Gastroesophageal sphincter (tissue), 4 donors: ENCODE data around the gene EMILIN3. TPM values are rescaled to one million over a fixed set of nuclear protein-coding genes. Genes with fewer than 3 reads are reported as not detected.

Source experiments
- ATAC-seq: fragments of 150-250 bp; one replicate; pipeline ENCODE4 v1.9.1; 2016; ENCODE audit warnings: mild to moderate bottlenecking, moderate library complexity
- H3K27ac ChIP-seq, 4 donors: fragments of 200-600 bp; sonication (generic) in 3 of 4; 1 replicate in 3 of 4; 2 replicates in 1 of 4; pipeline ENCODE4 v1.5.1; 2016 to 2019
- H3K27me3 ChIP-seq: fragments of 200-600 bp; sonication (generic); one replicate; pipeline ENCODE4 v1.5.1; 2019
- H3K36me3 ChIP-seq, 2 donors: fragments of 200-600 bp; sonication (generic); one replicate each; pipeline ENCODE4 v1.5.1; 2019; ENCODE audit warnings: control low read depth in 1 of 2
- H3K4me1 ChIP-seq, 3 donors: fragments of 200-600 bp; sonication (generic); 1 replicate in 2 of 3; 2 replicates in 1 of 3; pipeline ENCODE4 v1.5.1; 2016 to 2019; ENCODE audit warnings: control low read depth in 2 of 3
- H3K4me3 ChIP-seq, 2 donors: fragments of 200-600 bp; sonication (generic); one replicate each; pipeline ENCODE4 v1.5.1; 2019; ENCODE audit warnings: mild to moderate bottlenecking in 1 of 2, moderate library complexity in 1 of 2
- H3K9me3 ChIP-seq, 3 donors: fragments of 200-600 bp; sonication (generic); one replicate each; pipeline ENCODE4 v1.5.1; 2017 to 2019; ENCODE audit warnings: control low read depth in 2 of 3
- CTCF ChIP-seq, 4 experiments: fragments of 200-600 bp in 2 of 4; fragments of 450-650 bp in 2 of 4; sonication (generic) in 1 of 4; IDR thresholded peaks; one replicate each; pipeline ENCODE4 v1.5.1; 2017 to 2019; ENCODE audit warnings: antibody characterized with exemption in 4 of 4, mild to moderate bottlenecking in 2 of 4, moderate library complexity in 2 of 4
- EP300 ChIP-seq: sonication (generic); formaldehyde crosslinking; IDR thresholded peaks from one replicate; pipeline ENCODE4 v1.6.1; 2017; ENCODE audit warnings: antibody characterized with exemption, mild to moderate bottlenecking
- POLR2A ChIP-seq, 2 donors: fragments of 450-650 bp; IDR thresholded peaks; one replicate each; pipeline ENCODE4 v1.6.1; 2017; ENCODE audit warnings: antibody characterized with exemption in 2 of 2, mild to moderate bottlenecking in 2 of 2, moderate library complexity in 1 of 2
- POLR2AphosphoS5 ChIP-seq: sonication (generic); formaldehyde crosslinking; IDR thresholded peaks from one replicate; pipeline ENCODE4 v1.6.1; 2017; ENCODE audit warnings: antibody characterized with exemption
- WGBS, 2 donors: methylation state at CpG; one replicate each; pipeline ENCODE4 v1.1.5; 2018; ENCODE audit warnings: low coverage in 1 of 2; 5-methylcytosine and 5-hydroxymethylcytosine counted together
- total RNA-seq, 4 donors: library from RNA; depleted of rRNA; stranded (reverse); fragments of >200 nt; gene quantifications; one replicate each; pipeline ENCODE4 v1.1.0, GENCODE V29; 2016

EMILIN3 gene
- total RNA-seq, 4 donors from 2014 or later, result 1.1 to 3.6 (median 2.9) TPM

DNA sequence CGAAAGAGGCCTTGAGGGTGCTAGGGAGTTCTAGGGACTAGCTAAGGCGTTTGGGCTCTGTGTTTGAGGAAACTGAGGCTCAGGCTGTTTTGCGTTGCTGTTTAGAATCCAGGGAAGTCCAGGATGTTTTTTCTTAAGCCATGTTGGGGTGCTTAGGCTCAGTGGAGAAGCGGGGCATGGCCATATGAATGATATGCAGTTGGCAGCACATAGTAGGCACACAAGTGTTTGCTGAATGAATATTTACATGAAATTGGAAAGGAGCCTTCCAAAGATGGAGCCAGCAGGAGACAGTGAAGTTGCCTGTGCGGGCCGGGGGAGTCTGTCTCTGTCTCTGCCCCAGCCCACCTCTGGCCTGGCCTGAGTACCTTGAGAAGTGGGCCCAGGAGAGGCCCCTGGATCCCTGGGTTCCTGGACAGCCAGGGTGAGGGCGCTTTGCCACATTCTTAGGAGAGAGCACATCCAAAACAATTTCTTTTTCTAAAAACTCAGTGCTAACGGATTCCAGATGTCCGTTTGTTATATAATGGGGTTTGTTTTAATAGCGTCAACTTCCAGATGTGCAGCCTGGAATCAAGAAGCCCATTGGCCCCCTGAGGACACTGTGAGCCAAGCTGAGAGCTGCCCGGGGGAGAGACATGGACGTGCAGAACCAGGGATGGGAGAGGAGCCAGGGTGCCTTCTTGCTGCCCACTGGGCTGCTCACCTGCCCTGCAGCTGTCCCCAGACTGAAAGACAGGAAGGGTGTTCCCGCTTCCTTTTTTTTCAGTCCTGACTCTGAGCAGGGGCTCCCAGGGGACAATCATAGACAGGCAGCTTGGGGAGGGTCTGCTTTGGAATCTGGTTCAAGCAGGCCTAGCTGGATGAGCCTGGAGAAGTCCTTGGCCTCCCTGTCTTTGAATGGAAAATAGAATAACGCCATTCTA, 20.1 kb upstream of the EMILIN3 start:
- H3K36me3 ChIP-seq, result no peaks in the 10 kb centered on the region
- 55 to 86% methylated on average over 5 of the region's 14 CpGs for WGBS, 2 donors
- peak; percentile 50 for ATAC-seq
- no peak for TF ChIP-seq EP300
- no peak for TF ChIP-seq POLR2AphosphoS5
- TF ChIP-seq POLR2A (IDR thresholded peaks at IDR 0.05), result no peak
- TF ChIP-seq CTCF (IDR thresholded peaks at IDR 0.05), result no peak
- no peak overlapping the region for H3K4me3 ChIP-seq
- no peak overlapping the region for H3K27ac ChIP-seq
- no peaks in the 10 kb centered on the region for H3K9me3 ChIP-seq
- peaks cover 0 to 17% (median 8%) of the 10 kb centered on the region in 3 donors for H3K4me1 ChIP-seq
- H3K27me3 ChIP-seq, result no peaks in the 10 kb centered on the region

- H3K4me3 ChIP-seq, result no peak overlapping the region
- 43 to 54% methylated on average over 5 to 7 of the region's 7 CpGs for WGBS, 2 donors
- peaks cover 4% of the 10 kb centered on the region for H3K27me3 ChIP-seq
- no peak for TF ChIP-seq EP300
- no peak for TF ChIP-seq CTCF (IDR thresholded peaks at IDR 0.05)
- TF ChIP-seq POLR2AphosphoS5, result no peak
- TF ChIP-seq POLR2A (IDR thresholded peaks at IDR 0.05), result no peak
- H3K27ac ChIP-seq, result no peak overlapping the region
- ATAC-seq, result no peak
- H3K9me3 ChIP-seq, result no peaks in the 10 kb centered on the region
- no peaks in the 10 kb centered on the region for H3K36me3 ChIP-seq
- peaks cover 0 to 16% (median 8%) of the 10 kb centered on the region in 3 donors for H3K4me1 ChIP-seq
Measured at GRCh38 chr20:41382791-41383305, 16.2 kb upstream of the EMILIN3 start.

DNA sequence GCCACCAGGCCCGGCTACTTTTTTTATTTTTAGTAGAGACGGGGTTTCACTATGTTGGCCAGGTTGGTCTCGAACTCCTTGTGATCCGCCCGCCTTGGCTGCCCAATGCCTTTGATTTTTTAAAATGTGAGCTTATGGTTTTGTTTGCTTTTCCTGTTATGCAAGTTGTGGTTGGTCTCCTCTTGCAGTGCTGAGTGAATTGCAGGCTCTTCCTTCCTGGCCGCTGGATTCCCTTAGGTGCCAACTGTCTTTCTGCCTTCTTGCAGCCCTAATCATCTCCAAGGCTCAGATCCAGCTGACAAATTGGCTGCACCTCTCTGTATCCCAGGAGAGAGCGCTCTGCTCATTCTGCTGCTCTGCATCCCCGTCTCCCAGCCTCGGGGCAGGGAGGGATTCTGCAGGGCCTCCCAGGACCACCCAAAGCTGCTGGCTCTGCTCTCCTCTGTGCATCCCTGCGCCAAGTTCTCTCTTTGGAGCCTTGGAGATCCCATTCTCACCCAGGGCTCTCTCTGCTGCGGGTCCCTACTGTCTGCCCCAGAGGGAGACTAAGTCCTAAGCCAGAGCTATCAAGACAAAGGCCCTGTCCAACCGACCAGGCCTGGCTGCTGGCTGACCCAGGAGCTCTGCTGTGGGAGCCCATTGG, 14.1 kb upstream of the EMILIN3 start:
- no peaks in the 10 kb centered on the region for H3K9me3 ChIP-seq
- H3K4me1 ChIP-seq, result no peaks in the 10 kb centered on the region
- 77 to 81% methylated on average over 6 to 11 of the region's 12 CpGs for WGBS, 2 donors
- no peak for ATAC-seq
- peaks cover 13% of the 10 kb centered on the region for H3K27me3 ChIP-seq
- H3K36me3 ChIP-seq, result no peaks in the 10 kb centered on the region
- H3K4me3 ChIP-seq, result no peak overlapping the region
- TF ChIP-seq EP300 (no peak), POLR2AphosphoS5 (no peak), POLR2A (IDR thresholded peaks at IDR 0.05) (no peak), CTCF (IDR thresholded peaks at IDR 0.05) (no peak)
- H3K27ac ChIP-seq, result no peak overlapping the region

DNA sequence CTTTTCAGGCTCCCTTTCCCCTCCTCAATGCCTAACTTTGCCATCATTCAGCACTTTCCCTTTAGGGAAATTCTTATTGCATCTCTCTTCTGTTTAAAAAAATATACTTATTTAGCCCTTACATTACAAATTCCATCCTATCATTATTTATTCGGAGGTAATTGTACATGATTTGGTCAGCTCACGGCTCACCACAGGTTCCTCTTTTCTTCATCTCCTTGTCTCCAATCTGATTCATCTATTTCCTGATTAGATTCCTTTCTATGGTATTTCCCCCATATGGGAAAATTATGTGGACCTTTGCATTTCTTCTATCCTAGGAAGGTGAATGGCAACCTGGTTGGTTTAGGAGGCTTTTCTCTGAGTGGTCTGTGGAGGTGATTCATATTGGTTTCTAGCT, 12.9 kb upstream of the EMILIN3 start:
- Histone ChIP-seq H3K27me3 (peaks cover 19% of the 10 kb centered on the region), H3K4me3 (no peak overlapping the region), H3K9me3 (no peaks in the 10 kb centered on the region), H3K27ac (no peak overlapping the region), H3K36me3 (no peaks in the 10 kb centered on the region), H3K4me1 (no peaks in the 10 kb centered on the region)
- ATAC-seq, result no peak
- WGBS, 2 donors, result 95 to 100% methylated on average over 2 of the region's 2 CpGs
- TF ChIP-seq CTCF (IDR thresholded peaks at IDR 0.05) (no peak), POLR2A (IDR thresholded peaks at IDR 0.05) (no peak), POLR2AphosphoS5 (no peak), EP300 (no peak)
